ENCODE measurements around the gene GNG12. TPM values are rescaled to one million over a fixed set of nuclear protein-coding genes. Genes with fewer than 3 reads are reported as not detected.

GNG12 gene
- total and polyA plus RNA-seq, 8 donors: 7.3 to 39.8 (median 21.1) TPM

GRCh38 chr1:67809887-67810286 is 23.4 kb downstream of the GNG12 start:
- no peaks in the 10 kb centered on the region for H3K36me3 ChIP-seq
- H3K27ac ChIP-seq: no peak overlapping the region
- 87 to 92% methylated on average over 4 of the region's 4 CpGs for whole genome bisulfite sequencing, 2 donors
- H3K4me1 ChIP-seq: peaks cover 7 to 21% (median 12%) of the 10 kb centered on the region in 3 donors
- TF ChIP-seq, protein P1, sequence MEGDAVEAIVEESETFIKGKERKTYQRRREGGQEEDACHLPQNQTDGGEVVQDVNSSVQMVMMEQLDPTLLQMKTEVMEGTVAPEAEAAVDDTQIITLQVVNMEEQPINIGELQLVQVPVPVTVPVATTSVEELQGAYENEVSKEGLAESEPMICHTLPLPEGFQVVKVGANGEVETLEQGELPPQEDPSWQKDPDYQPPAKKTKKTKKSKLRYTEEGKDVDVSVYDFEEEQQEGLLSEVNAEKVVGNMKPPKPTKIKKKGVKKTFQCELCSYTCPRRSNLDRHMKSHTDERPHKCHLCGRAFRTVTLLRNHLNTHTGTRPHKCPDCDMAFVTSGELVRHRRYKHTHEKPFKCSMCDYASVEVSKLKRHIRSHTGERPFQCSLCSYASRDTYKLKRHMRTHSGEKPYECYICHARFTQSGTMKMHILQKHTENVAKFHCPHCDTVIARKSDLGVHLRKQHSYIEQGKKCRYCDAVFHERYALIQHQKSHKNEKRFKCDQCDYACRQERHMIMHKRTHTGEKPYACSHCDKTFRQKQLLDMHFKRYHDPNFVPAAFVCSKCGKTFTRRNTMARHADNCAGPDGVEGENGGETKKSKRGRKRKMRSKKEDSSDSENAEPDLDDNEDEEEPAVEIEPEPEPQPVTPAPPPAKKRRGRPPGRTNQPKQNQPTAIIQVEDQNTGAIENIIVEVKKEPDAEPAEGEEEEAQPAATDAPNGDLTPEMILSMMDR (IDR thresholded peaks at IDR 0.05): no peak
- peaks cover 0 to 3% (median 0%) of the 10 kb centered on the region in 4 donors for H3K9me3 ChIP-seq
- DNase-seq (no peak), ATAC-seq (no peak), FAIRE-seq (no peak)
- no peaks in the 10 kb centered on the region for H3K27me3 ChIP-seq
- no peak overlapping the region for H3K4me3 ChIP-seq
- intact Hi-C loops (cut with DNase I): no loop called here

DNA sequence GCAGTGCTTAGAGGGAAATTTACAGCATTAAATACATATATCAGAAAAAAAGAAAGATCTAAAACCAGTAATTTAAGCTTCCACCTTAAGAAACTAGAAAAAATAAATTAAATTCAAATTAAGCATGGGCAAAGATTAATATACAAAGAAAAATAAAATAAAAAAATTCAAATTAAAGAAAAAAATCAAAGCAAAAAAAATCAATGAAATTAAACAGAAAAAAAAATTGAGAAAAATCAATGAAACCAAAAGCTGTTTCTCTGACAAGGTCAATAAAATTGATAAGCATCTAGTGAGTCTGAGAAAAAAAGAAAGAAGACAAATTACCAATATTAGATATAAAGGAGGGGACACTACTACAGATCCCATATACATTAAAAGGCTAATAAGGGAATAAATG is 26.0 kb downstream of the GNG12 start:
- ATAC-seq (no peak), DNase-seq (no peak), FAIRE-seq (peak; percentile 83)
- no peaks in the 10 kb centered on the region for H3K36me3 ChIP-seq
- TF ChIP-seq, protein P1 (IDR thresholded peaks at IDR 0.05): no peak
- no peak overlapping the region for H3K4me3 ChIP-seq
- H3K27ac ChIP-seq: no peak overlapping the region
- peaks cover 11 to 20% (median 16%) of the 10 kb centered on the region in 3 donors for H3K4me1 ChIP-seq
- intact Hi-C loops (cut with DNase I): no loop called here
- H3K27me3 ChIP-seq: no peaks in the 10 kb centered on the region
- H3K9me3 ChIP-seq: peaks cover 0 to 3% (median 0%) of the 10 kb centered on the region in 4 donors

DNA sequence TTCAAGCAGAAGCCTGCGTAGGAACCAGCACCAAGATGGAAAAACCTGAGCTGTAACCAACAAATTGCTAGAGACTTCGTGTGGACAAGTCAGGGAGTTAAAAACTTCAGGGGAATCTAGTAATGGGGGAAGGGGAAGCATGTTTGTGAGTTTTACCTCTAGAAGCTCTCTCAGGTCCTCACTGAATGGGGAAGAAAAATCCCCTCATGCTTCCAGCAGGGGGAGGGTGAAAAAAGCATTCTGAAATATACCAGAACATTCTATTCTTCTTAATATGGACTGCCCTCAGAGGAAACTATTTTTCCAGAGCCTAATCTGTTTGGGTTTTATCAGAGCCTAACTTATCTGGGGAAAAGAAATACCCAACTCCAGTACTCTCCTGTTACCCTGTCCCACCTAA is 28.6 kb downstream of the GNG12 start:
- FAIRE-seq (no peak), ATAC-seq (peak in 1 of 4 donors; percentile 47), DNase-seq (no peak)
- intact Hi-C loops (cut with DNase I): no loop called here
- Histone ChIP-seq H3K27me3 (no peaks in the 10 kb centered on the region), H3K4me3 (no peak overlapping the region), H3K9me3 (peaks cover 0 to 3% (median 0%) of the 10 kb centered on the region in 4 donors), H3K4me1 (peaks cover 11 to 20% (median 11%) of the 10 kb centered on the region in 3 donors), H3K36me3 (no peaks in the 10 kb centered on the region), H3K27ac (no peak overlapping the region)
- 42 to 55% methylated on average over 2 of the region's 2 CpGs for WGBS, 2 donors
- TF ChIP-seq, protein P1 (IDR thresholded peaks at IDR 0.05): no peak

GRCh38 chr1:67803380-67804279 is 29.6 kb downstream of the GNG12 start:
- TF ChIP-seq, protein P1 (IDR thresholded peaks at IDR 0.05): no peak
- no peaks in the 10 kb centered on the region for H3K27me3 ChIP-seq
- no peak overlapping the region for H3K27ac ChIP-seq
- ATAC-seq (peak in 1 of 4 donors; percentile 40), DNase-seq (no peak), FAIRE-seq (no peak)
- no peak overlapping the region for H3K4me3 ChIP-seq
- intact Hi-C loops (cut with DNase I): no loop called here
- WGBS, 2 donors: 71 to 81% methylated on average over 7 of the region's 7 CpGs
- peaks cover 11 to 20% (median 11%) of the 10 kb centered on the region in 3 donors for H3K4me1 ChIP-seq
- peaks cover 0 to 3% (median 0%) of the 10 kb centered on the region in 4 donors for H3K9me3 ChIP-seq
- H3K36me3 ChIP-seq: no peaks in the 10 kb centered on the region

DNA sequence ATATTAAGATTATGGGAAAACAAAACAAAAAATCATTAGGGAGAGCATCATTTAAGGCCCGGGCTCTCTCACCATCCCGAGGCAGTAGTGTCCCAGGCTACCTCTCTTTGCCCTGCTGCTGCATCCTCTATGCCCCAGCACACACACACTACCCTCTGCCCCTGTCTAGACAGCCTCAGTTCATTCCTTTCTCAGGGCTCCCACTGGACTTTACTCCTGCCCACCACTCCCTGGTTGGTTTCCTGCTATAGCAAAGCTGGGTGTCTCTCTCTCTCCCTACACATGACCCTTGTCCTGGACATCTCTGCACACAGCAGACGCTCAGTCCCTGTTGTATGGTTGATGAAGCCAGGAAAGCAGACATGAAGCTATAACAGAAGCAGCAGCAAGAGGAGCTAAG is 30.7 kb downstream of the GNG12 start:
- Histone ChIP-seq H3K36me3 (no peaks in the 10 kb centered on the region), H3K27ac (no peak overlapping the region), H3K4me3 (no peak overlapping the region), H3K4me1 (peaks cover 11 to 12% (median 11%) of the 10 kb centered on the region in 3 donors), H3K27me3 (no peaks in the 10 kb centered on the region), H3K9me3 (peaks cover 0 to 3% (median 0%) of the 10 kb centered on the region in 4 donors)
- TF ChIP-seq, protein P1 (IDR thresholded peaks at IDR 0.05): no peak
- DNase-seq: no peak
- intact Hi-C loops (cut with DNase I): no loop called here
- no peak for ATAC-seq
- FAIRE-seq: no peak
- 81 to 92% methylated on average over 3 of the region's 3 CpGs for WGBS, 2 donors

Measured in pancreas (tissue), 10 donors.